ENCODE data around the gene GABRG3.

Gene GABRG3

DNA sequence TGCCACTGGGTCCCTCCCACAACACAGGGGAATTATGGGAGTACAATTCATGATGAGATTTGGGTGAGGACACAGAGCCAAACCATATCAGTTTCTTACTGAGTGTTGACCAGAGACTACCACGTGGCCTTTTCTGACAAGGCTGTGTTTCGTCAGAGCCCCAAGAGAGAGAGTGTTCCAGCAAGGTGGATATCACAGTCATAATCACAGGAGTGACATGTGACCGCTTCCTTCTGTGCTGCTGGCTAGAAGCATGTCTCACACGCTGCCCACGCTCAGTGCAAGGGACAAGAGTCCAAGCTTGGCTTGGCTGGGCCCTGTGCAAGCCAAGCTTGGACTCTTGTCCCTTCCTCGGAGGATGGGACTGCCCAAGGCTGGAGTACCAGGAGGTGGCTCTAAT, 103.2 kb downstream of the GABRG3 start (continued):
- TF ChIP-seq ZNF324 (tag by site-specific recombination; IDR thresholded peaks at IDR 0.05): no peak
- TF ChIP-seq SETDB1 (IDR thresholded peaks at IDR 0.05; ENCODE audit: insufficient read length, low read length): no peak
- TF ChIP-seq WT1 (tag by site-specific recombination; IDR thresholded peaks at IDR 0.05): no peak
- no peak for TF ChIP-seq ZBTB26 (tag by site-specific recombination; optimal IDR thresholded peaks at IDR 0.05)

GRCh38 chr15:27077790-27078189, 106.8 kb downstream of the GABRG3 start:
- no peak overlapping the region for H3K4me3 ChIP-seq (ENCODE audit: low read depth, low read length)
- H3K36me3 ChIP-seq (ENCODE audit: control insufficient read depth in 2 of 2, insufficient read depth in 1 of 2, low read length in 2 of 2): no peaks in the 10 kb centered on the region
- ChIA-PET CTCF (no interaction called here), POLR2A (no interaction called here)
- no peaks in the 10 kb centered on the region for H3K4me1 ChIP-seq (ENCODE audit: control insufficient read depth, insufficient read depth, low read length)
- H3K27ac ChIP-seq (ENCODE audit: extremely low read depth, low read depth, low read length): no peak overlapping the region
- no peaks in the 10 kb centered on the region for H3K9me3 ChIP-seq (ENCODE audit: control insufficient read depth, insufficient read depth, low read depth, low read length)
- TF ChIP-seq ZNF555 (tag by site-specific recombination; conservative IDR thresholded peaks at IDR 0.05): no peak
- TF ChIP-seq GLI4 (tag by site-specific recombination; IDR thresholded peaks at IDR 0.05): no peak
- no peak for TF ChIP-seq MYNN (tag by site-specific recombination; IDR thresholded peaks at IDR 0.05; ENCODE audit: borderline replicate concordance)
- TF ChIP-seq KLF16 (tag by site-specific recombination; IDR thresholded peaks at IDR 0.05): no peak
- no peak for TF ChIP-seq GLIS2 (tag by site-specific recombination; IDR thresholded peaks at IDR 0.05)

DNA sequence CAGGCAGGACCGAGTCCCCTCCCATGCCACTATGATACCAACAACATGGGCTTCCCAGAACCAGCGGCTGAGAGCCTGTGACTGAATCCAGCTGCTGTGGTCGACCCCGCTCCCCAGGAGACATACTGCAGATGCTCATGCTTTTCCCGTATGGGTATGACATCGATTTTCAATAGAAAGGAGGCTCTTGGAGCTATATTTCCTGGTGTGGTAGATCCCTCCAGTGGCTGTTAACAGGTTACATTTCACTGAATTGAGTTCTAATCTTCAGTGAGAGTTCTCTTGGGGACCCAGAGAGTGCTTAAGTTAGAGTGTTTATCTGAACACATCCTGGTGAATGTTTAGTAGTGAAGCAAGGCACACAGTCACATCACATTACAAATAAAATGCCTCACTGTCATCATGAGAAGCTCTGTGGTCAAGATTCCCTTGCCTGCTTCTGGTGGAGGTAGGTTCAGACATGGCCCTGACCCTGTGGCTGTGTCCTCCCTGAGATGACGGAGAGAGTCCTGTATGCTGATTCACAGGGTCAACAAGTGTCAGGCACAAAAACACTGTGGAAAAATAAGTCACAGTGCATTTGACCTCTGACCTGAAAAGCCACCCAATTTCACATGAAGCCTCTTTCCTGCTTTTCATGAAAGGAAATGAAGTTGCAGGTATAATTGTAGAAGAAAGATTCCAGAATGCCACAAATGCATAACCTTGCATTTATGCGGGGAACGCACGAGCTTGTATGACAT, 110.9 kb downstream of the GABRG3 start:
- TF ChIP-seq KLF16 (tag by site-specific recombination; IDR thresholded peaks at IDR 0.05): no peak
- TF ChIP-seq ZNF266 (tag by site-specific recombination; IDR thresholded peaks at IDR 0.05; ENCODE audit: low read depth): no peak
- TF ChIP-seq ZNF302 (tag by site-specific recombination; IDR thresholded peaks at IDR 0.05; ENCODE audit: low read depth): no peak
- no peak for TF ChIP-seq HOXD13 (CRISPR knock-in tag; IDR thresholded peaks at IDR 0.05; ENCODE audit: borderline replicate concordance)
- TF ChIP-seq MYNN (tag by site-specific recombination; IDR thresholded peaks at IDR 0.05; ENCODE audit: borderline replicate concordance): no peak
- no peak for TF ChIP-seq SETDB1 (IDR thresholded peaks at IDR 0.05; ENCODE audit: insufficient read length, low read length)
- TF ChIP-seq ZBTB20 (tag by site-specific recombination; IDR thresholded peaks at IDR 0.05): no peak
- TF ChIP-seq ZBTB49 (tag by site-specific recombination; IDR thresholded peaks at IDR 0.05; ENCODE audit: low read depth): no peak
- no peak for TF ChIP-seq ZFP69B (tag by site-specific recombination; IDR thresholded peaks at IDR 0.05)
- TF ChIP-seq ZNF621 (tag by site-specific recombination; IDR thresholded peaks at IDR 0.05): no peak
- TF ChIP-seq ZNF274 (IDR thresholded peaks at IDR 0.05; ENCODE audit: low read length): no peak
- TF ChIP-seq ZNF274 (tag by site-specific recombination; IDR thresholded peaks at IDR 0.05; ENCODE audit: borderline replicate concordance): no peak
- no peak for TF ChIP-seq ZBTB11 (tag by site-specific recombination; conservative IDR thresholded peaks at IDR 0.05; ENCODE audit: low read depth)
- Histone ChIP-seq H3K27ac (ENCODE audit: extremely low read depth, low read depth, low read length) (no peak overlapping the region), H3K36me3 (ENCODE audit: control insufficient read depth in 2 of 2, insufficient read depth in 1 of 2, low read length in 2 of 2) (no peaks in the 10 kb centered on the region), H3K9me3 (ENCODE audit: control insufficient read depth, insufficient read depth, low read depth, low read length) (no peaks in the 10 kb centered on the region), H3K4me3 (ENCODE audit: low read depth, low read length) (no peak overlapping the region), H3K4me1 (ENCODE audit: control insufficient read depth, insufficient read depth, low read length) (no peaks in the 10 kb centered on the region)
- ChIA-PET CTCF (no interaction called here), POLR2A (no interaction called here)
